HepG2 (cell line): ENCODE measurements around the gene ZFP62. TPM values are rescaled to one million over a fixed set of nuclear protein-coding genes. Genes with fewer than 3 reads are reported as not detected.

Experiments used
- BORCS8-MEF2B ChIP-seq: sonication (generic); formaldehyde crosslinking; IDR thresholded peaks from 2 replicates; pipeline ENCODE4 v1.8.0; 2022; ENCODE audit warnings: mild to moderate bottlenecking, missing genetic modification reagents
- CHD2 ChIP-seq: IDR thresholded peaks from 2 replicates; pipeline ENCODE4 v1.6.1; 2011; ENCODE audit warnings: low read depth, low read length, improper control_type of control experiment
- DNMT3B ChIP-seq: conservative IDR thresholded peaks from 2 replicates; pipeline ENCODE4 v1.6.1; 2016; ENCODE audit warnings: missing biosample characterization, control low read depth
- FOXP1 ChIP-seq, 2 experiments: fragments of 450-650 bp in 1 of 2; IDR thresholded peaks; 2 replicates each; pipeline ENCODE4 v1.6.1; 2017 to 2018; ENCODE audit warnings: antibody characterized with exemption in 1 of 2
- HDAC1 ChIP-seq: sonication (generic); formaldehyde crosslinking; IDR thresholded peaks from 2 replicates; pipeline ENCODE4 v1.5.1; 2020; ENCODE audit warnings: mild to moderate bottlenecking, missing genetic modification reagents
- HNF4A ChIP-seq: sonication (generic); formaldehyde crosslinking; IDR thresholded peaks from 2 replicates; pipeline ENCODE4 v1.4.0; 2020; ENCODE audit warnings: missing genetic modification reagents
- MAX ChIP-seq: IDR thresholded peaks from 2 replicates; pipeline ENCODE4 v1.6.1; 2012; ENCODE audit warnings: inconsistent platforms
- MAZ ChIP-seq, 2 experiments: sonication (generic) in 1 of 2; formaldehyde crosslinking in 1 of 2; IDR thresholded peaks; 2 replicates each; pipeline versions ENCODE4 v1.5.0 to v1.6.1; 2012 to 2020; ENCODE audit warnings: low read depth in 2 of 2, mild to moderate bottlenecking in 2 of 2, borderline replicate concordance in 1 of 2, improper control_type of control experiment in 1 of 2, low read length in 1 of 2, missing genetic modification reagents in 1 of 2, moderate library complexity in 1 of 2
- NR2F6 ChIP-seq, 2 experiments: IDR thresholded peaks; 2 replicates each; pipeline ENCODE4 v1.6.1; 2016; ENCODE audit warnings: antibody characterized with exemption in 1 of 2, mild to moderate bottlenecking in 1 of 2
- SAP130 ChIP-seq: IDR thresholded peaks from 2 replicates; pipeline ENCODE4 v1.6.1; 2016; ENCODE audit warnings: low read depth
- TARDBP ChIP-seq: sonication (generic); formaldehyde crosslinking; IDR thresholded peaks from 2 replicates; pipeline ENCODE4 v1.8.0; 2022; ENCODE audit warnings: mild to moderate bottlenecking, missing genetic modification reagents
- ZNF225 ChIP-seq: sonication (generic); formaldehyde crosslinking; IDR thresholded peaks from 2 replicates; pipeline ENCODE4 v1.4.0; 2020; ENCODE audit warnings: mild to moderate bottlenecking, missing genetic modification reagents
- ZNF281 ChIP-seq: sonication (generic); formaldehyde crosslinking; IDR thresholded peaks from 2 replicates; pipeline ENCODE4 v1.4.0; 2020; ENCODE audit warnings: missing genetic modification reagents, borderline replicate concordance
- polyA plus RNA-seq, 8 experiments: library from polyadenylated mRNA; depleted of rRNA in 3 of 8; stranded (reverse) in 7 of 8; unstranded in 1 of 8; fragments of >200 nt; fragmentation: Illumina TruSeq in 4 of 8; extraction: Trizol in 4 of 8; gene quantifications; 2 replicates each; pipeline versions ENCODE4 v1.2.1 to v1.2.3, GENCODE V29; 2011 to 2016; ENCODE audit warnings: low read depth in 4 of 8, missing spikeins in 1 of 8, mixed read lengths in 1 of 8; ENCODE audit not compliant: insufficient read depth in 1 of 8
- total RNA-seq, 5 experiments: library from RNA; depleted of rRNA; stranded (reverse); fragments of >200 nt; fragmentation: Illumina TruSeq; extraction: Trizol; gene quantifications; 2 replicates each; pipeline ENCODE4 v1.2.3, GENCODE V29; 2016; ENCODE audit warnings: low read depth in 1 of 5
- TF ChIP-seq, protein P1 (sequence below): sonication (generic); formaldehyde crosslinking; IDR thresholded peaks from 2 replicates; pipeline ENCODE4 v1.4.0; 2020; ENCODE audit warnings: missing genetic modification reagents, borderline replicate concordance
- TF ChIP-seq, protein P2 (sequence below): sonication (generic); formaldehyde crosslinking; IDR thresholded peaks from 2 replicates; pipeline ENCODE4 v1.5.0; 2020; ENCODE audit warnings: missing genetic modification reagents
- TF ChIP-seq, protein P3 (sequence below): sonication (generic); formaldehyde crosslinking; conservative IDR thresholded peaks from 2 replicates; pipeline ENCODE4 v1.4.0; 2020; ENCODE audit warnings: mild to moderate bottlenecking, missing genetic modification reagents, moderate library complexity

The ZFP62 gene
- total and polyA plus RNA-seq, 2 of the 13 experiments (the other 11 are each of a cell fraction or from before 2014, with no cell fraction given) = 8.2 to 19.4 TPM

DNA sequence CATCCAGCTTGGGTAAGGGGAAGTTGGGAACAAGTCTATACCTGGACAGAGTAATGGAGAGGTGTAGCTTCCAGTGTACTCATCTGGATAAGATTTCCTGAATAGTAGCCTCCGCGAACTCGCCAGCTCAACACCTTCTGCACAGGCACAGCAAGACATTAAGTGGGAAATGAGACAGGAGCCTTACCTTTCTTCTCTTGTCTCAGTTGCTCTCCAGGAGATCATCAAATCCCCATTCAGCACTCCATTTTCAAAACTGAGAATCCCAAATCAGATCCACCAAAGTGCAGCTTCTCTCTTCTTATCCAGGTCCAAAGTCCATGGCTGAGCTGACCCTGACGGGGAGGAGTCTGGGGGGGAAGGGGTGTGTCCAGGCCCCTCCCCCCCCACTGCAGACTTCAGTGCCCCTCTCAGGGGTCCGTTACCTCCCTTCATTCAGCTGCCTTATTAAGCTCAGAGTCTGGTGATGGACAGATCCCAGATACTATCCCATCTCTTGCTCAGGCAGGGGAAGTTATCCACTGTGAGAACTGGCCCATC is 52.5 kb downstream of the ZFP62 start (continued):
- TF ChIP-seq TARDBP (CRISPR knock-in tag) (peak; percentile 47; the same call in 1 of the 2 replicates), CHD2 (0 out of 2 replicates have a peak, but pooled peaks have one; percentile 34), DNMT3B (peak; percentile 60; the same call in 1 of the 2 replicates), MAZ (IDR thresholded peaks at IDR 0.05; ENCODE audit: borderline replicate concordance, low read depth, low read length) (peak; percentile 52; the same call in 1 of the 2 replicates), MAZ (CRISPR knock-in tag; IDR thresholded peaks at IDR 0.05; ENCODE audit: low read depth) (peak; percentile 61; the same call in 1 of the 2 replicates), NR2F6 (IDR thresholded peaks at IDR 0.05) (peak; percentile 78), NR2F6 (CRISPR knock-in tag; IDR thresholded peaks at IDR 0.05) (0 out of 2 replicates have a peak, but pooled peaks have one; percentile 51), ZNF225 (no peak), HNF4A (CRISPR knock-in tag) (peak; percentile 94), ZNF281 (CRISPR knock-in tag) (peak; percentile 92; the same call in 1 of the 2 replicates), BORCS8-MEF2B (CRISPR knock-in tag) (0 out of 2 replicates have a peak, but pooled peaks have one; percentile 36), HDAC1 (CRISPR knock-in tag) (0 out of 2 replicates have a peak, but pooled peaks have one; percentile 53), SAP130 (CRISPR knock-in tag) (peak; percentile 91), FOXP1 (IDR thresholded peaks at IDR 0.05) (no peak), FOXP1 (CRISPR knock-in tag; IDR thresholded peaks at IDR 0.05) (peak; percentile 33; the same call in 1 of the 2 replicates), MAX (no peak)
- TF ChIP-seq, protein P1, sequence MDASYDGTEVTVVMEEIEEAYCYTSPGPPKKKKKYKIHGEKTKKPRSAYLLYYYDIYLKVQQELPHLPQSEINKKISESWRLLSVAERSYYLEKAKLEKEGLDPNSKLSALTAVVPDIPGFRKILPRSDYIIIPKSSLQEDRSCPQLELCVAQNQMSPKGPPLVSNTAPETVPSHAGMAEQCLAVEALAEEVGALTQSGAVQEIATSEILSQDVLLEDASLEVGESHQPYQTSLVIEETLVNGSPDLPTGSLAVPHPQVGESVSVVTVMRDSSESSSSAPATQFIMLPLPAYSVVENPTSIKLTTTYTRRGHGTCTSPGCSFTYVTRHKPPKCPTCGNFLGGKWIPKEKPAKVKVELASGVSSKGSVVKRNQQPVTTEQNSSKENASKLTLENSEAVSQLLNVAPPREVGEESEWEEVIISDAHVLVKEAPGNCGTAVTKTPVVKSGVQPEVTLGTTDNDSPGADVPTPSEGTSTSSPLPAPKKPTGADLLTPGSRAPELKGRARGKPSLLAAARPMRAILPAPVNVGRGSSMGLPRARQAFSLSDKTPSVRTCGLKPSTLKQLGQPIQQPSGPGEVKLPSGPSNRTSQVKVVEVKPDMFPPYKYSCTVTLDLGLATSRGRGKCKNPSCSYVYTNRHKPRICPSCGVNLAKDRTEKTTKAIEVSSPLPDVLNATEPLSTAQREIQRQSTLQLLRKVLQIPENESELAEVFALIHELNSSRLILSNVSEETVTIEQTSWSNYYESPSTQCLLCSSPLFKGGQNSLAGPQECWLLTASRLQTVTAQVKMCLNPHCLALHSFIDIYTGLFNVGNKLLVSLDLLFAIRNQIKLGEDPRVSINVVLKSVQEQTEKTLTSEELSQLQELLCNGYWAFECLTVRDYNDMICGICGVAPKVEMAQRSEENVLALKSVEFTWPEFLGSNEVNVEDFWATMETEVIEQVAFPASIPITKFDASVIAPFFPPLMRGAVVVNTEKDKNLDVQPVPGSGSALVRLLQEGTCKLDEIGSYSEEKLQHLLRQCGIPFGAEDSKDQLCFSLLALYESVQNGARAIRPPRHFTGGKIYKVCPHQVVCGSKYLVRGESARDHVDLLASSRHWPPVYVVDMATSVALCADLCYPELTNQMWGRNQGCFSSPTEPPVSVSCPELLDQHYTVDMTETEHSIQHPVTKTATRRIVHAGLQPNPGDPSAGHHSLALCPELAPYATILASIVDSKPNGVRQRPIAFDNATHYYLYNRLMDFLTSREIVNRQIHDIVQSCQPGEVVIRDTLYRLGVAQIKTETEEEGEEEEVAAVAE = no peak; the same call in 1 of the 2 replicates
- TF ChIP-seq, protein P2, sequence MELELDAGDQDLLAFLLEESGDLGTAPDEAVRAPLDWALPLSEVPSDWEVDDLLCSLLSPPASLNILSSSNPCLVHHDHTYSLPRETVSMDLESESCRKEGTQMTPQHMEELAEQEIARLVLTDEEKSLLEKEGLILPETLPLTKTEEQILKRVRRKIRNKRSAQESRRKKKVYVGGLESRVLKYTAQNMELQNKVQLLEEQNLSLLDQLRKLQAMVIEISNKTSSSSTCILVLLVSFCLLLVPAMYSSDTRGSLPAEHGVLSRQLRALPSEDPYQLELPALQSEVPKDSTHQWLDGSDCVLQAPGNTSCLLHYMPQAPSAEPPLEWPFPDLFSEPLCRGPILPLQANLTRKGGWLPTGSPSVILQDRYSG (CRISPR knock-in tag) = no peak
- TF ChIP-seq, protein P3, sequence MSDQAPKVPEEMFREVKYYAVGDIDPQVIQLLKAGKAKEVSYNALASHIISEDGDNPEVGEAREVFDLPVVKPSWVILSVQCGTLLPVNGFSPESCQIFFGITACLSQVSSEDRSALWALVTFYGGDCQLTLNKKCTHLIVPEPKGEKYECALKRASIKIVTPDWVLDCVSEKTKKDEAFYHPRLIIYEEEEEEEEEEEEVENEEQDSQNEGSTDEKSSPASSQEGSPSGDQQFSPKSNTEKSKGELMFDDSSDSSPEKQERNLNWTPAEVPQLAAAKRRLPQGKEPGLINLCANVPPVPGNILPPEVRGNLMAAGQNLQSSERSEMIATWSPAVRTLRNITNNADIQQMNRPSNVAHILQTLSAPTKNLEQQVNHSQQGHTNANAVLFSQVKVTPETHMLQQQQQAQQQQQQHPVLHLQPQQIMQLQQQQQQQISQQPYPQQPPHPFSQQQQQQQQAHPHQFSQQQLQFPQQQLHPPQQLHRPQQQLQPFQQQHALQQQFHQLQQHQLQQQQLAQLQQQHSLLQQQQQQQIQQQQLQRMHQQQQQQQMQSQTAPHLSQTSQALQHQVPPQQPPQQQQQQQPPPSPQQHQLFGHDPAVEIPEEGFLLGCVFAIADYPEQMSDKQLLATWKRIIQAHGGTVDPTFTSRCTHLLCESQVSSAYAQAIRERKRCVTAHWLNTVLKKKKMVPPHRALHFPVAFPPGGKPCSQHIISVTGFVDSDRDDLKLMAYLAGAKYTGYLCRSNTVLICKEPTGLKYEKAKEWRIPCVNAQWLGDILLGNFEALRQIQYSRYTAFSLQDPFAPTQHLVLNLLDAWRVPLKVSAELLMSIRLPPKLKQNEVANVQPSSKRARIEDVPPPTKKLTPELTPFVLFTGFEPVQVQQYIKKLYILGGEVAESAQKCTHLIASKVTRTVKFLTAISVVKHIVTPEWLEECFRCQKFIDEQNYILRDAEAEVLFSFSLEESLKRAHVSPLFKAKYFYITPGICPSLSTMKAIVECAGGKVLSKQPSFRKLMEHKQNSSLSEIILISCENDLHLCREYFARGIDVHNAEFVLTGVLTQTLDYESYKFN (CRISPR knock-in tag) = peak; percentile 86
